Karpas-422 (cell line): ENCODE results near the gene WDR90. TPM values are rescaled to one million over a fixed set of nuclear protein-coding genes. Genes with fewer than 3 reads are reported as not detected.

Experiments
- DNase-seq: peaks from one replicate; pipeline ENCODE4 v3.0.0-alpha.2; 2015
- H2AFZ ChIP-seq: fragments of 200-600 bp; sonication (generic); 2 replicates; pipeline ENCODE4 v1.6.1; 2014; ENCODE audit warnings: antibody characterized with exemption, low read length, mixed read lengths
- H3K27ac ChIP-seq: fragments of 200-600 bp; sonication (generic); 2 replicates; pipeline ENCODE4 v1.5.1; 2014; ENCODE audit warnings: mild to moderate bottlenecking, low read length, moderate library complexity
- H3K27me3 ChIP-seq: fragments of 200-600 bp; sonication (generic); 2 replicates; pipeline ENCODE4 v1.6.1; 2014; ENCODE audit warnings: low read length, mixed read lengths
- H3K36me3 ChIP-seq: fragments of 200-600 bp; sonication (generic); 2 replicates; pipeline ENCODE4 v1.6.1; 2014; ENCODE audit warnings: low read length, mixed read lengths; ENCODE audit not compliant: insufficient read depth
- H3K4me1 ChIP-seq: fragments of 200-600 bp; sonication (generic); 2 replicates; pipeline ENCODE4 v1.6.1; 2014; ENCODE audit warnings: mild to moderate bottlenecking, low read length, mixed read lengths
- H3K4me2 ChIP-seq: fragments of 200-600 bp; sonication (generic); 2 replicates; pipeline ENCODE4 v1.6.1; 2014; ENCODE audit warnings: low read length, low read depth, mild to moderate bottlenecking; ENCODE audit not compliant: poor library complexity, severe bottlenecking
- H3K4me3 ChIP-seq: fragments of 200-600 bp; sonication (generic); 2 replicates; pipeline ENCODE4 v1.5.1; 2014; ENCODE audit warnings: mild to moderate bottlenecking, antibody characterized with exemption, low read length, mixed read lengths
- H3K79me2 ChIP-seq: fragments of 200-600 bp; sonication (generic); 2 replicates; pipeline ENCODE4 v1.6.1; 2014; ENCODE audit warnings: mild to moderate bottlenecking, low read length, mixed read lengths
- H3K9ac ChIP-seq: fragments of 200-600 bp; sonication (generic); 2 replicates; pipeline ENCODE4 v1.6.0; 2014; ENCODE audit warnings: low read length
- H3K9me2 ChIP-seq: fragments of 200-600 bp; sonication (generic), shearing (Covaris generic); replicated peaks from 2 replicates; pipeline ENCODE4 v1.6.0; 2014; ENCODE audit warnings: mild to moderate bottlenecking, low read length, moderate library complexity; ENCODE audit not compliant: insufficient read depth
- H3K9me3 ChIP-seq: fragments of 300-700, 200-600 bp; sonication (generic); 2 replicates; pipeline ENCODE4 v1.6.1; 2014; ENCODE audit warnings: low read length, mixed read lengths
- H4K20me1 ChIP-seq: fragments of 200-600 bp; sonication (generic); 2 replicates; pipeline ENCODE4 v1.6.1; 2014; ENCODE audit warnings: mild to moderate bottlenecking, antibody characterized with exemption, low read length, low read depth; ENCODE audit not compliant: insufficient read depth
- total RNA-seq: library from RNA; depleted of rRNA; stranded (reverse); fragments of >200 nt; shearing (Covaris generic); gene quantifications from 2 replicates; pipeline ENCODE4 v1.2.3, GENCODE V29; 2014; ENCODE audit warnings: low replicate concordance

The WDR90 gene
- total RNA-seq, 1 experiment from 2014 or later = 37.2 TPM

DNA sequence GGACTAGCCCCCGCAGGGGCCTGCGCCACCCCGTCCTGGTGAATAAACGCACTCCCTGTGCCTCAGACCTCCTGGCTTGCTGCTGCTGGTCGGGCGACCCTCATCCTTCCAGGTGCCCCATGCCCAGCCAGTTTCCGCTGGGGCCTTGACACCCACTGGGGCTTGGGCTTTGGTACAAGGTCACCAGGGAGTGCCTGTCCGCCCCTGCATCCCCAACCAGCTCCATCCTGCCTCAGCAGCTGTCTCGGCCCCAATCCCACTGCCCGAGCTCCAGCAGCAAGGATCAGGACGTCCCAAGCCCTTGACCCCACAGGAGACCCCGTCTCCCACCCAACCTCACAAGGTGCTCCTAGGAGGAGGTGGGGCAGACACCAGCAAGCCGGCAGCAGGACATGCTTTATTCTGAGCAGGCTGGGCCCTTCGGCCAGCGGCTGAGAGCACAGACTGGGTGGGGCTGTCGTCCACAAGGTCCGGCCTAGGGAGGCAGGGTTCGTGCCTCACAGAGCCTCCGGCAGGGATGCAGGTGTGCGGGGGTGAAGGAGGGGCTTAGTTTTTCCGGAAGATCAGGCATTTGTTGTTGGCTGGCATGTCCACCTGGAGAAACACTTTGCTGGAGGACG, 15.0 kb upstream of the WDR90 start:
- Histone ChIP-seq H3K4me2 (peak overlapping the region; percentile 97), H3K9me3 (no peaks in the 10 kb centered on the region)

DNA sequence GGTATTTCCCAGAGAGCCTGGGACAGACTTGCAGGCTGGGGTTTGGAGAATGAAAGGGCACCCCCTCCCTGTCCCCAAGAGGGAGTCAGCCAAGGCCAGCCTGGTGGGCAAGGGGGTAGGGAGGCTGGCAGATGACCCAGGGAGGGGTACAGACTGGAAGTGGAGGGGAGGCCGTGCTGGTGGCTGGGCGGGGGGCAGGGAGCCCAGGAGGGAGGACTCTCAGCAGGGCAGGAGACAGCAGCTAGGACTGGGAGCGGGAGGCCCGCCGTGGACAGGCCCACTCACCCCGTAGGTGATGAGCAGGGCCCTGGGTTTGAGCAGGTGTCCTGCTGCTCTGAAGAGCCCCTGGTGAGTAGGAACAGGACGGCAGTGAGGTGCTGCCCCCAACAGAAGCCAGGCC, 14.2 kb upstream of the WDR90 start:
- Histone ChIP-seq H3K9ac (peak overlapping the region; percentile 95), H3K4me2 (peak overlapping the region; percentile 97), H4K20me1 (peaks cover 7% of the 10 kb centered on the region; the same call in 1 of the 2 replicates), H3K4me1 (peaks cover 29% of the 10 kb centered on the region), H3K9me3 (no peaks in the 10 kb centered on the region), H3K27ac (no peak overlapping the region), H3K4me3 (peak overlapping the region; percentile 99), H3K9me2 (no peaks in the 10 kb centered on the region), H3K79me2 (peaks cover 20% of the 10 kb centered on the region), H3K36me3 (0 out of 2 replicates have a peak, but pooled peaks cover 4% of the 10 kb centered on the region), H2AFZ (no peak overlapping the region), H3K27me3 (no peaks in the 10 kb centered on the region)
- DNase-seq = no peak

More for the DNA sequence above, 15.0 kb upstream of the WDR90 start:
- no peak for DNase-seq
- peaks cover 29% of the 10 kb centered on the region for H3K4me1 ChIP-seq
- H3K9me2 ChIP-seq = no peaks in the 10 kb centered on the region
- H4K20me1 ChIP-seq = peaks cover 7% of the 10 kb centered on the region; the same call in 1 of the 2 replicates
- H3K27ac ChIP-seq = no peak overlapping the region
- H3K27me3 ChIP-seq = no peaks in the 10 kb centered on the region
- H3K79me2 ChIP-seq = peaks cover 20% of the 10 kb centered on the region
- peak overlapping the region; percentile 95; the same call in 1 of the 2 replicates for H3K9ac ChIP-seq
- 0 out of 2 replicates have a peak, but pooled peaks cover 4% of the 10 kb centered on the region for H3K36me3 ChIP-seq
- H2AFZ ChIP-seq = no peak overlapping the region
- no peak overlapping the region; the same call in 1 of the 2 replicates for H3K4me3 ChIP-seq

DNA sequence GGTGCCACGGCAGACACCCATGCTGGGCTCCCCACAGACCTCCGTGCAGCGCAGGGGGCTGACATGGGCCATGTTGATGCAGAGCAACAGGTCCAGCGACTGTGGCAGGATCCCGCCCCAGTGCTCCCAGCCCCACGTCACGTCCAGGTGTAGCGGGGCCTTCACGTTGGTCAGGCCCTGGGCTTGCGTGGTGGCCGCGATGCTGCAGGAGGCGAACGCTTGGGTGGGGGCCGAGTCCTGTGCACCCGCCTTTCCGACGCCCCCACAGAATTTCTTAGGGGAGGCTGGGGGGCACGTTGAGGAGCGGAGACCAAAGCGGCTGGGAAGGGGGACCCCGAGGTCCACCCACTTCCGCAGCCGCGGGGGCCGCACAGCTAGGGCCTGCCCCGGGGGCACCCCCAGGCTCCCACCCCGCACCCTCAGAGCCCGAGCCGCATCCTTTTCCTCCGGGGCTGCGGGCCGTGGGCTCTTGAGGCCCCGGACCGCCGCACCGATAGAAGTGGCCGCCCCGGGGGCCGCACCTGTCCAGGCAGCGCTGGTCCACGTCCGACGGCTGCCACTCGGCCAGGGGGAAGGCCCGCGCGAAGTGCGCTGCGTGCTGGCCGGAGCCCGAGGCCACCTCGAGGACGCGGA, 13.5 kb upstream of the WDR90 start:
- H3K27me3 ChIP-seq = no peaks in the 10 kb centered on the region
- H4K20me1 ChIP-seq = peaks cover 7% of the 10 kb centered on the region; the same call in 1 of the 2 replicates
- peak overlapping the region; percentile 44; the same call in 1 of the 2 replicates for H3K27ac ChIP-seq
- peak overlapping the region; percentile 95 for H3K9ac ChIP-seq
- H3K4me1 ChIP-seq = peaks cover 31% of the 10 kb centered on the region
- no peaks in the 10 kb centered on the region for H3K9me3 ChIP-seq
- H3K9me2 ChIP-seq = no peaks in the 10 kb centered on the region
- H3K79me2 ChIP-seq = peaks cover 20% of the 10 kb centered on the region
- peak; percentile 65 for DNase-seq
- H3K36me3 ChIP-seq = 0 out of 2 replicates have a peak, but pooled peaks cover 4% of the 10 kb centered on the region
- peak overlapping the region; percentile 97 for H3K4me2 ChIP-seq
- peak overlapping the region; percentile 99 for H3K4me3 ChIP-seq
- 0 out of 2 replicates have a peak overlapping the region, but pooled peaks have one; percentile 35 for H2AFZ ChIP-seq

DNA sequence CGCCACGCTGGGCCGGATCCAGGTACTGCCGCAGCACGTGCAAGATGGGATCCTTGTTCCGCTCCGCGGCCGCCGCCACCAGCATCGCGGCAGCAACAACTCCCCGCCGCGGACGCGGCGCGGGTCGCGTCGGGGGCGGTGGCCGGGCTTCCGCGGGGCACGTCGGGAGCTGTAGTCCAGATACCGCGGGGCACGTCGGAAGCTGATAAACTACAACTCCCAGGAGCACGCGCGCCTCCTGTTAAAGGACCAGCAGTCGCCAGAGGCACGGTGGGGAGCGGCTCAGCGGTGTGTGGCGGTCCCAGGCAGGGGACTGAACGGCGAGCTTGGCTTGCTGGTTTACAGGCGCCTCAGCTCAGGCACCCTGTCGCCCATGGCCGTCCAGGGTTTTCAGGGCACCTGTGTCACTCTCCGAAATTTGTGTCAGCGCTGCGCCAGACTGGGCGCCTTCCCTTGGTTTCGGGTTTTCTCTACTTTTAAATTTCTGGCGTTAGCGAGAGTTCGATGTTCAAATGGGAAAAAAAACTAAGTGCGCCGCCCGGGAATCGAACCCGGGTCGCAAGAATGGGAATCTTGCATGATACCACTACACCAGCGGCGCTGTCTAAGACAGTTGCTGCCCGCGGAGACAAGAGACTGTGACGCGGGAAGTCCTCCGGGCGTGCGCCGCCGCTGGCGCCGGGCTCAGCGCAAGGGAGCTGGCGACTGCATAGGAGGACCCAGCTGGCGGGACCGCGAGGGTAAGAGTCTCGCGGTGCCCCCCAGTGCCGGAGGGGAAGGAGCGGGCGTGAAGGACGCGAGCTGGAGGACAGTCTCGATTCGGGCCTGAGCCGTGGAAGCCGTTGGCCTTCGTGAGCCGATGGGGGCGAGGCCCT, 12.7 kb upstream of the WDR90 start, which contains the start of gene METTL26:
METTL26 (minus strand) TSS at position 100 of the 875 bp plus-strand sequence; CDS start at position 85, 15 bp downstream.
- peak; percentile 97 for DNase-seq
- Histone ChIP-seq H3K9me3 (no peaks in the 10 kb centered on the region), H4K20me1 (peaks cover 7% of the 10 kb centered on the region; the same call in 1 of the 2 replicates), H3K27me3 (no peaks in the 10 kb centered on the region), H3K4me3 (peak within 1 kb of the TSS; percentile 99), H3K9ac (peak within 1 kb of the TSS; percentile 95), H3K27ac (peak within 1 kb of the TSS; percentile 74), H2AFZ (peak within 1 kb of the TSS; percentile 96), H3K9me2 (no peaks in the 10 kb centered on the region), H3K4me1 (peaks cover 32% of the 10 kb centered on the region), H3K79me2 (peaks cover 23% of the 10 kb centered on the region), H3K4me2 (peak within 1 kb of the TSS; percentile 97), H3K36me3 (0 out of 2 replicates have a peak, but pooled peaks cover 4% of the 10 kb centered on the region)

DNA sequence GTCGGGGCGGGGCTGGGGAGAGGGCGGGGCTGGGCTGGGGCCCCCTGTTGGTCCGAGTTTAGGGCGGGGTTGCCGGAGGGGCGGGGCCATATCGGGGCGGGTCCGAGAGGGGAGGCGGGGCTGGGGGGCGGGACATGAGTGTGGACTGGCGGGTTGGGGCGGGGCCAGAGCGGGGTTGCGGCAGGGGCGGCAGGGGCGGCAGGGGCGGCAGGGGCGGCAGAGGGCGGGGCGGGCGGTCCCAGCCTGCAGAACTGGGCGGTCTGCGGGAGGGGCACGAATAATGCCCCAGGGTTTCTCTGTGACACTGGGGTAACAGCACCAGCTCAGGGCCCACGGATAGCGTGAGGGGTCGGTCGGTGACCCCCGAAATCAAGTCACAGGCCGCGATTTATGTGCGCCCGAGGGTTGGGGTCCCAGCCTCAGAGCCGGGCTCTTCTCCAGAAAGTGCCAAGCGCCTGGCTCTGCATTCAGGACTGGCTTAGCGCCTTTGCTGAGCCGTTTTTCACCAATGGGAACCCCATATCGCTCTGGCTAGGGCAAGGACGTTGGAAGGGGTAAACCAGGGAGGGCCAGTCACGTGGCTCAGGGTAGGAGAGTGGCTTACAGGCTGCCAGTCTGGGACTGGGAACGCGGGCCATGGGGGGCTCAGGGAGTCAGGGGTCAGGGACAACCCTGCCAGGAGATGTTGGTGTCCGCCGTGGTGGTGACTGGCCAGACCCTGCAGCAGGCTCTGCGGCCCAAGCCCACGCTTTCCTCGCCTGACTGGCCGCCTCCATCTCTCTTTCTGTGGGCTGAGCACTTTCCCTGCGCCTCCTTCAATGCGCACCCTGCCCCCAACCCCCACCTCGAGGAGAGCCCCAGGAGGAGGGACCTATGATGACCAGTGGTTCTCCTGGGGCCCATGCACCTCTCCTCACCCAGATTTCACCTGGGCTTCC, 11.8 kb upstream of the WDR90 start:
- Histone ChIP-seq H3K79me2 (peaks cover 29% of the 10 kb centered on the region), H2AFZ (peak overlapping the region; percentile 96; the same call in 1 of the 2 replicates), H3K9me2 (no peaks in the 10 kb centered on the region), H3K9me3 (no peaks in the 10 kb centered on the region), H3K27ac (peak overlapping the region; percentile 74; the same call in 1 of the 2 replicates), H3K27me3 (no peaks in the 10 kb centered on the region), H3K36me3 (0 out of 2 replicates have a peak, but pooled peaks cover 4% of the 10 kb centered on the region), H4K20me1 (peaks cover 7% of the 10 kb centered on the region; the same call in 1 of the 2 replicates), H3K4me1 (peaks cover 32% of the 10 kb centered on the region), H3K4me3 (peak overlapping the region; percentile 99), H3K4me2 (peak overlapping the region; percentile 97), H3K9ac (peak overlapping the region; percentile 95)
- DNase-seq = no peak

DNA sequence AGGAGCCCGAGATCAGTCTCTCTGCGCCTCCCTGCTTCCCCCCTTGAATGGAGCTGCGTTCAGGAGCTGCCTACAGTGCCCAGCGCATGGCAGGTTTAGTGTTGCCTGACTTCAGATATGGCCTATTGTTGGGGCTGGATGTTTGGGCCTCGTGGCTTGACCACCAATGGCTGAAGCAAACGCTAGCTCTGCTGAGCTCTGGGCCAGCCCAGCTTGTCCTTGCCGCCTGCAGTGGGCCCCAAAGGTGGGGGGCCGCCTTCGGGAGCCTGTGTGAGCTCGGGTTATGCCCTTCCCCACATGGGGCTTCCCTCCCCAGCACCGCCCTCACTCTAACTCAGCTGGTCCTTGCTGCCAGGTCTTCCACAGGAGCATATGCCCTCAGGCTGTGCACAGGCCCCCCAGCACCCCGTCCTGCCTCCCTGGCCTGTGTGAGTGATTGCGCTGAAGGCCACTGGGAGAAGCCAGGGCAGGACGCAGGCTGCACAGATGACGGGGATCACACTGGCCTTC, 11.1 kb upstream of the WDR90 start:
- Histone ChIP-seq H4K20me1 (peaks cover 11% of the 10 kb centered on the region; the same call in 1 of the 2 replicates), H3K9me3 (no peaks in the 10 kb centered on the region), H3K4me3 (no peak overlapping the region), H3K27ac (no peak overlapping the region), H3K4me2 (no peak overlapping the region), H2AFZ (no peak overlapping the region), H3K36me3 (0 out of 2 replicates have a peak, but pooled peaks cover 4% of the 10 kb centered on the region), H3K4me1 (peaks cover 37% of the 10 kb centered on the region), H3K27me3 (no peaks in the 10 kb centered on the region), H3K79me2 (peaks cover 36% of the 10 kb centered on the region), H3K9ac (no peak overlapping the region), H3K9me2 (no peaks in the 10 kb centered on the region)
- DNase-seq = no peak

DNA sequence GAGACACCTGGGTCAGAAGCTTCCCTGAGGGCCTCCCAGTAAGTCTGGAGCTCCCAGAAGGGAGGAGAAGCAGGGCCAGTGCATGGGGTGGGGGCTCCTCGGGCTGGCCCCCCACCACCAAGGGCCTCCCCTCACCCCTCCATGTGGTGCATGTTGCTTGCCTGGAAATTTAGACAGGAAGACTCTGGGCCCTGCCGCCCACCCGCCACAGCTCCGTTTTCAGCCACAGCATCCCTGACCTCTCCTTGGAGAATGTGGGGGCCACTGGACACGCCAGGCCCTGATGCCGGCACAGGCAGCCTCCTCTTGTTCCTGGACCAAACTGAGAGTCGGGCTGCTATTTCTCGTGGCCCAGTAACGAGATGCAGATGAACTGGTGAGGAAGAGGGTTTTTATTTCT, 10.3 kb upstream of the WDR90 start:
- Histone ChIP-seq H3K4me2 (peak overlapping the region; percentile 29), H3K36me3 (0 out of 2 replicates have a peak, but pooled peaks cover 4% of the 10 kb centered on the region), H3K27me3 (no peaks in the 10 kb centered on the region), H3K9me3 (no peaks in the 10 kb centered on the region), H3K27ac (peak overlapping the region; percentile 62), H2AFZ (no peak overlapping the region), H3K9ac (peak overlapping the region; percentile 51), H3K79me2 (peaks cover 44% of the 10 kb centered on the region), H3K4me1 (peaks cover 44% of the 10 kb centered on the region), H3K9me2 (no peaks in the 10 kb centered on the region), H4K20me1 (peaks cover 11% of the 10 kb centered on the region; the same call in 1 of the 2 replicates), H3K4me3 (no peak overlapping the region)
- DNase-seq = no peak
